Sigmoid colon (tissue), 7 donors: ENCODE data around the gene FMN2. TPM values are rescaled to one million over a fixed set of nuclear protein-coding genes. Genes with fewer than 3 reads are reported as not detected.
A peak's percentile ranks its signal among the peaks of the same experiment; 100 is the strongest.

Source experiments
- DNase-seq: peaks from one replicate; pipeline ENCODE4 v3.0.0-alpha.2; 2019
- H3K27ac ChIP-seq, 4 donors: fragments of 200-600 bp; sonication (generic); one replicate each; pipeline ENCODE4 v1.5.1; 2016 to 2019; ENCODE audit warnings: mild to moderate bottlenecking in 1 of 4
- H3K27me3 ChIP-seq, 3 donors: fragments of 200-600 bp; sonication (generic); one replicate each; pipeline ENCODE4 v1.5.1; 2019; ENCODE audit warnings: mild to moderate bottlenecking in 1 of 3
- H3K36me3 ChIP-seq, 4 donors: fragments of 200-600 bp; sonication (generic); one replicate each; pipeline ENCODE4 v1.5.1; 2016 to 2019
- H3K4me1 ChIP-seq, 4 donors: fragments of 200-600 bp; sonication (generic); one replicate each; pipeline ENCODE4 v1.5.1; 2017 to 2019
- H3K4me3 ChIP-seq, 4 donors: fragments of 200-600 bp; sonication (generic); one replicate each; pipeline ENCODE4 v1.5.1; 2017 to 2019; ENCODE audit warnings: mild to moderate bottlenecking in 2 of 4, moderate library complexity in 1 of 4
- H3K9me3 ChIP-seq, 4 donors: fragments of 200-600 bp in 3 of 4; sonication (generic) in 3 of 4; one replicate each; pipeline versions ENCODE4 v1.5.1 to v1.6.1; 2013 to 2019
- CTCF ChIP-seq, 4 experiments: fragments of 450-650 bp in 3 of 4; fragments of 200-600 bp in 1 of 4; IDR thresholded peaks; one replicate each; pipeline ENCODE4 v1.5.1; 2016 to 2019; ENCODE audit warnings: antibody characterized with exemption in 4 of 4, mild to moderate bottlenecking in 3 of 4, moderate library complexity in 2 of 4
- EP300 ChIP-seq, 4 donors: sonication (generic); formaldehyde crosslinking; IDR thresholded peaks; one replicate each; pipeline ENCODE4 v1.6.1; 2017; ENCODE audit warnings: antibody characterized with exemption in 4 of 4
- POLR2A ChIP-seq, 2 donors: fragments of 450-650 bp; IDR thresholded peaks; one replicate each; pipeline ENCODE4 v1.6.1; 2016; ENCODE audit warnings: antibody characterized with exemption in 2 of 2, mild to moderate bottlenecking in 2 of 2, moderate library complexity in 2 of 2
- POLR2AphosphoS5 ChIP-seq, 4 donors: sonication (generic); formaldehyde crosslinking; IDR thresholded peaks; one replicate each; pipeline ENCODE4 v1.6.1; 2017; ENCODE audit warnings: antibody characterized with exemption in 4 of 4
- WGBS, 2 donors: extraction: QIAGEN DNeasy Blood & Tissue Kit; methylation state at CpG; one replicate each; pipeline ENCODE4 v1.1.7; 2013; 5-methylcytosine and 5-hydroxymethylcytosine counted together
- intact Hi-C: fragments of 100-400 bp; cut with DNase I; formaldehyde crosslinking; loops from one replicate; pipeline ENCODE4 v1.15.1; 2023
- polyA plus RNA-seq, 3 donors: library from polyadenylated mRNA; stranded (reverse); fragments of 200-250 nt; gene quantifications; one replicate each; pipeline ENCODE4 v1.2.3, GENCODE V29; 2013
- total RNA-seq, 4 donors: library from RNA; depleted of rRNA; stranded (reverse); fragments of >200 nt; gene quantifications; one replicate each; pipeline ENCODE4 v1.1.0, GENCODE V29; 2016
- donor health status: healthy with polysubstance abuse.
- donor health status: Bipolar disorder and iron deficiency.
- donor health status: healthy.

Gene FMN2
- total and polyA plus RNA-seq, 7 donors: 1.5 to 16.9 (median 10.3) TPM

- TF ChIP-seq POLR2AphosphoS5 (IDR thresholded peaks at IDR 0.05) (no peak), CTCF (IDR thresholded peaks at IDR 0.05) (no peak)
- 56 to 65% methylated on average over 4 of the region's 4 CpGs for WGBS, 2 donors
- no peak for DNase-seq
- Histone ChIP-seq H3K4me3 (no peak overlapping the region), H3K27me3 (no peaks in the 10 kb centered on the region), H3K36me3 (no peaks in the 10 kb centered on the region), H3K4me1 (peaks cover 0 to 39% (median 16%) of the 10 kb centered on the region in 4 donors), H3K27ac (peak overlapping the region in 3 of 4 donors; percentile 33 to 42 (median 39)), H3K9me3 (no peaks in the 10 kb centered on the region)
- intact Hi-C loops: no loop called here
Measured at GRCh38 chr1:240404286-240404685, 312.6 kb downstream of the FMN2 start.

- Histone ChIP-seq H3K4me1 (peaks cover 0 to 36% (median 16%) of the 10 kb centered on the region in 4 donors), H3K9me3 (no peaks in the 10 kb centered on the region), H3K36me3 (no peaks in the 10 kb centered on the region), H3K27ac (no peak overlapping the region), H3K27me3 (no peaks in the 10 kb centered on the region), H3K4me3 (no peak overlapping the region)
- 91 to 92% methylated on average over 12 of the region's 12 CpGs for WGBS, 2 donors
- DNase-seq: no peak
- TF ChIP-seq POLR2A (IDR thresholded peaks at IDR 0.05) (no peak), EP300 (IDR thresholded peaks at IDR 0.05) (no peak), CTCF (IDR thresholded peaks at IDR 0.05) (no peak), POLR2AphosphoS5 (IDR thresholded peaks at IDR 0.05) (no peak)
- intact Hi-C loops: no loop called here
Measured at GRCh38 chr1:240405751-240406150, 314.1 kb downstream of the FMN2 start.

DNA sequence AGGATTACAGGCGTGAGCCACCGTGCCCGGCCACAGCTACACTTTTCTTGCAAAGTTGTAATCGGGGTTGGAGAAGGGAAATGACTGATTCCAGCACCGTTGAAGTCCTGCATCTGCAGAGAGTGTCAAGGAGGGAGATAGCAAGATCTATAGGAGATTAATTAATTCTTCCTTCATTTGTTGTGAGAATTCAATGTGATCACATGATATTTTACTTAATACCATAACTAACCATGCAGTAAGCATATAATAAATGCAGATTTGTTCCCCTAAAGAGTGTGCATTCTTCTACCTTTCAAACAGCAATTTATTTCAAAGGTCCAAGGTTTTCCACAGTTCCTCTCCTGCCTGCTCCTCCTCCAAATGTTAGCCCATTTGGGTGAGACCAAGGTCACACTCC lies 315.7 kb downstream of the FMN2 start:
- H3K27ac ChIP-seq: no peak overlapping the region
- 93 to 94% methylated on average over 5 of the region's 5 CpGs for WGBS, 2 donors
- DNase-seq: no peak
- peaks cover 0 to 26% (median 16%) of the 10 kb centered on the region in 4 donors for H3K4me1 ChIP-seq
- H3K27me3 ChIP-seq: no peaks in the 10 kb centered on the region
- no peak overlapping the region for H3K4me3 ChIP-seq
- intact Hi-C loops: no loop called here
- TF ChIP-seq POLR2AphosphoS5 (IDR thresholded peaks at IDR 0.05): no peak
- TF ChIP-seq EP300 (IDR thresholded peaks at IDR 0.05): no peak
- no peaks in the 10 kb centered on the region for H3K36me3 ChIP-seq
- no peaks in the 10 kb centered on the region for H3K9me3 ChIP-seq

DNA sequence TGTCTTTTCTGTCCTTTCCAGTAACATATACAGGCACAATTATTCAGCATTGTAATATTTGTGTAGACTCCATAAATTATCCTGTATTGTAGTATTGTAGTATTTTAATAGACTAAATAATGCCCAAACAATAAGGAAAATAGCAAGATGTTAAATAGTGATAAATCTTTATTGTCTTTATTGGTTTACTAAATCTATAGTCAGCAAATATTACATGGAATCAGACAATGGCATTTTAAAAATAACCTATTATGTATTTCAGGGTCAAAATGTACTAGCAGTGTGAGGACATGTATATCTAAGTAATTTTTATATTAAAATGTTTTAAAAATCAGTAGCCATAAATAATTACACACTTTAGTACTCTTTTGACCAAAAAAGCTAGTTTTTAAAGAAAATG lies 317.9 kb downstream of the FMN2 start:
- Histone ChIP-seq H3K27me3 (no peaks in the 10 kb centered on the region), H3K4me3 (no peak overlapping the region), H3K36me3 (no peaks in the 10 kb centered on the region), H3K27ac (no peak overlapping the region), H3K4me1 (peaks cover 0 to 8% (median 3%) of the 10 kb centered on the region in 4 donors), H3K9me3 (no peaks in the 10 kb centered on the region)
- intact Hi-C loops: no loop called here
- TF ChIP-seq EP300 (IDR thresholded peaks at IDR 0.05): no peak
- no peak for TF ChIP-seq POLR2AphosphoS5 (IDR thresholded peaks at IDR 0.05)
- no peak for TF ChIP-seq POLR2A (IDR thresholded peaks at IDR 0.05)
- no peak for TF ChIP-seq CTCF (IDR thresholded peaks at IDR 0.05)
- DNase-seq: no peak

GRCh38 chr1:240413732-240414131 lies 322.0 kb downstream of the FMN2 start:
- DNase-seq: no peak
- H3K9me3 ChIP-seq: no peaks in the 10 kb centered on the region
- no peaks in the 10 kb centered on the region for H3K36me3 ChIP-seq
- H3K4me1 ChIP-seq: no peaks in the 10 kb centered on the region
- no peak overlapping the region for H3K27ac ChIP-seq
- no peaks in the 10 kb centered on the region for H3K27me3 ChIP-seq
- intact Hi-C loops: no loop called here
- H3K4me3 ChIP-seq: no peak overlapping the region
- TF ChIP-seq CTCF (IDR thresholded peaks at IDR 0.05) (no peak), POLR2A (IDR thresholded peaks at IDR 0.05) (no peak), EP300 (IDR thresholded peaks at IDR 0.05) (no peak), POLR2AphosphoS5 (IDR thresholded peaks at IDR 0.05) (no peak)
- 88 to 92% methylated on average over 5 of the region's 5 CpGs for WGBS, 2 donors
